GM12891 (cell line): ENCODE measurements around the gene UQCRHL.

Source experiments
- POLR2A ChIP-seq: IDR thresholded peaks from 2 replicates; pipeline ENCODE4 v1.6.1; 2011; ENCODE audit warnings: low read depth, low read length, control low read depth
- POLR2AphosphoS5 ChIP-seq: IDR thresholded peaks from 2 replicates; pipeline ENCODE4 v1.6.1; 2011; ENCODE audit warnings: low read depth, low read length, control low read depth
- SPI1 ChIP-seq: IDR thresholded peaks from 2 replicates; pipeline ENCODE4 v1.6.1; 2011; ENCODE audit warnings: low read depth, low read length, control low read depth

DNA sequence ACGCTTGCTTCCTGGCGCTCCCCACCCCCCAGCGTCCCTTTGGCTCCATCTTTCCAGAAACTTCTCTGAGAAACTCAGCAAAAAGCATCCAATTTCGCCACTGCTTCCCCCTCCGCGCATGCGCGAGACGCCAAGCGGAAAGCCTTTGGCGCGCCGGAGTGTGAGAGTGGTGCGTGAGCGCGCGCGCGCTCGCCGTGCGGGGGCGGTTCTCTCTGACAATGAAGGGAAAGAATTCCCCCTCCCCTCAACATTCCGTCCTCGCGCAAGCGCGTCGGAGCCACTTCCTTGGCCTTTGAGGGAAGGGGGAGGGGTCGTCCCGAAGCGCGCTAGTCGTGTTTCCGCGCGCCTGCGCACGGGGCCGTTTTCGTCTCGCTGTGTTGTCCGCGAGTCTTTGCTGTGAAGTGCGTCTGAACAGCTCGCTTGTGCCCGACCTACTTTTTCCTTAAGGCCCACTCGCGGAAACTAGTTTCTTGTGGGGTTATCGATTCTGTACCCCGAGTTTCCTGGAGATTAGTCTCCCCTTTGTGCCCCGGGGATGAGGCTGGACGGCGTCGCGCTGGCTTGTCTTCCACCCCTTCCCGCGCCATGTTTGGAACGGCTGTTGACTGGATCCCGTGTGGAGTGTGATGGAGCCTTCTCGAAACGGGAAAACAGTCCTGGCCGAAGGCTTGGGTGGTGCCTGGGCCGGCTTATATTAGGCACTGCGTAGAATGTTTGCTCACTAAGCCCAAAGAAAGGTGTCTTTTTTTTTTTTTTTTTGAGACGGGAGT lies 28.5 kb upstream of the UQCRHL start:
- TF ChIP-seq SPI1 (no peak), POLR2A (peak; percentile 46; the same call in 1 of the 2 replicates), POLR2AphosphoS5 (0 out of 2 replicates have a peak, but pooled peaks have one; percentile 1)
